ENCODE results near the gene G3BP2.
A peak's percentile ranks its signal among the peaks of the same experiment; 100 is the strongest.
"Not testable (repeated sequence)": the region's sequence is repeated elsewhere in the genome, so short reads cannot be mapped to it uniquely, and the experiment has no call there.

G3BP2 gene

GRCh38 chr4:75698162-75698962, 25.2 kb upstream of the G3BP2 start:
- H3K9me3 Mint-ChIP-seq: no peaks in the 10 kb centered on the region
- peak overlapping the region; percentile 95 for H3K27ac Mint-ChIP-seq
- peaks cover 20% of the 10 kb centered on the region for H3K4me1 Mint-ChIP-seq
- ATAC-seq (peak; percentile 91), DNase-seq (ENCODE audit: low spot score in 2 of 2) (peak in 1 of 2 donors; percentile 59)
- H3K36me3 Mint-ChIP-seq: peaks cover 6% of the 10 kb centered on the region
- H3K4me3 Mint-ChIP-seq: peak overlapping the region; percentile 65

GRCh38 chr4:75696581-75696980, 23.4 kb upstream of the G3BP2 start:
- peaks cover 6% of the 10 kb centered on the region for H3K36me3 Mint-ChIP-seq
- ATAC-seq: no peak
- H3K4me1 Mint-ChIP-seq: peaks cover 20% of the 10 kb centered on the region
- H3K9me3 Mint-ChIP-seq: no peaks in the 10 kb centered on the region
- no peak for DNase-seq (ENCODE audit: low spot score in 2 of 2)
- H3K27ac Mint-ChIP-seq: peak overlapping the region; percentile 16
- H3K4me3 Mint-ChIP-seq: no peak overlapping the region

DNA sequence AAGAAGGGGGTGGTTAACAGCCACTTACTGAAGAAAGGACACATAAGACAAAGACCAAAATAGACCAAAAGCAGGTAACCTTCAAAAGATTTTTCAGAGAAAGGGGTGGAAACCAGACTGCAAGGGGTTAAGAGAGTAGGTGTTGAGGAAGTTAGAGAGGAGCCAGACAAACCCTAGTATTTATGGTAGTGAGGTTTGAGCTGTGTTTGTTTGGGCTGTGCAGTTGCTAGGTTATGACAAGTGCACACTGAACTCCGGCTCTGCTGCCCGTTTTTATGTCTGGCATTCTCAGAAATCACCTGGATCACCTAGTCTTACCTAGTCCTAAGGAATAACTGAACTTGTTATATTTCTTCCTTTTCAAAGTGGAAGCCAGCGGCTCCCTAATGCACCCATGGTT, 22.9 kb upstream of the G3BP2 start:
- DNase-seq (ENCODE audit: low spot score in 2 of 2): no peak
- no peak for ATAC-seq
- no peak overlapping the region for H3K4me3 Mint-ChIP-seq
- peaks cover 20% of the 10 kb centered on the region for H3K4me1 Mint-ChIP-seq
- no peaks in the 10 kb centered on the region for H3K9me3 Mint-ChIP-seq
- peaks cover 6% of the 10 kb centered on the region for H3K36me3 Mint-ChIP-seq
- peak overlapping the region; percentile 16 for H3K27ac Mint-ChIP-seq

- H3K4me3 Mint-ChIP-seq; H3K36me3 Mint-ChIP-seq; ATAC-seq; H3K27ac Mint-ChIP-seq; DNase-seq (ENCODE audit: low spot score in 2 of 2); H3K9me3 Mint-ChIP-seq: not testable (repeated sequence)
- H3K4me1 Mint-ChIP-seq: peaks cover 11% of the 10 kb centered on the region
Observed at GRCh38 chr4:75692066-75692465, 18.9 kb upstream of the G3BP2 start.

DNA sequence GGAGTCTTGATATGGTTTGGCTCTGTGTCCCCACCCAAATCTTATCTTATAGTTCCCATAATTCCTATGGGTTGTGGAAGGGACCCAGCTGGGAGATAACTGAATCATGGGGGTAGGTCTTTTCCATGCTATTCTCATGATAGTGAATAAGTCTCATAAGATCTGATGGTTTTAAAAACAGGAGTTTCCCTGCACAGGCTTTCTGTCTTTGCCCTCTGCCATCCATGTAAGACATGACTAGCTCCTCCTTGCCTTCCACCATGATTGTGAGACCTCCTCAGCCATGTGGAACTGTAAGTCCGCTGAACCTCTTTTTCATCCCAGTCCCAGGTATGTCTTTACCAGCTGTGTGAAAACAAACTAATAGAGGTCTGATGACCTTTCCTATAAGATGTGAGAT, 13.9 kb upstream of the G3BP2 start:
- Mint-ChIP-seq H3K4me1 (peaks cover 38% of the 10 kb centered on the region), H3K4me3 (peak overlapping the region; percentile 1), H3K27ac (peak overlapping the region; percentile 32)
- H3K36me3 Mint-ChIP-seq; ATAC-seq; H3K9me3 Mint-ChIP-seq; DNase-seq (ENCODE audit: low spot score in 2 of 2): not testable (repeated sequence)

- H3K4me1 Mint-ChIP-seq: peaks cover 38% of the 10 kb centered on the region
- DNase-seq (ENCODE audit: low spot score in 2 of 2) (peak in 1 of 2 donors; percentile 56), ATAC-seq (peak; percentile 88)
- H3K4me3 Mint-ChIP-seq: peak overlapping the region; percentile 1
- H3K36me3 Mint-ChIP-seq: no peaks in the 10 kb centered on the region
- no peaks in the 10 kb centered on the region for H3K9me3 Mint-ChIP-seq
- H3K27ac Mint-ChIP-seq: no peak overlapping the region
Observed at GRCh38 chr4:75686346-75686745, 13.1 kb upstream of the G3BP2 start.

- H3K4me3 Mint-ChIP-seq: peak overlapping the region; percentile 1
- H3K9me3 Mint-ChIP-seq: no peaks in the 10 kb centered on the region
- DNase-seq (ENCODE audit: low spot score in 2 of 2) (no peak), ATAC-seq (no peak)
- no peak overlapping the region for H3K27ac Mint-ChIP-seq
- H3K4me1 Mint-ChIP-seq: peaks cover 38% of the 10 kb centered on the region
- no peaks in the 10 kb centered on the region for H3K36me3 Mint-ChIP-seq
Observed at GRCh38 chr4:75685546-75686189, 12.5 kb upstream of the G3BP2 start.

- no peak for ATAC-seq
- H3K36me3 Mint-ChIP-seq: no peaks in the 10 kb centered on the region
- H3K27ac Mint-ChIP-seq: peak overlapping the region; percentile 52
- no peak for DNase-seq (ENCODE audit: low spot score in 2 of 2)
- H3K9me3 Mint-ChIP-seq: no peaks in the 10 kb centered on the region
- H3K4me3 Mint-ChIP-seq: peak overlapping the region; percentile 61
- H3K4me1 Mint-ChIP-seq: peaks cover 37% of the 10 kb centered on the region
Observed at GRCh38 chr4:75683482-75684155, 10.4 kb upstream of the G3BP2 start.

DNA sequence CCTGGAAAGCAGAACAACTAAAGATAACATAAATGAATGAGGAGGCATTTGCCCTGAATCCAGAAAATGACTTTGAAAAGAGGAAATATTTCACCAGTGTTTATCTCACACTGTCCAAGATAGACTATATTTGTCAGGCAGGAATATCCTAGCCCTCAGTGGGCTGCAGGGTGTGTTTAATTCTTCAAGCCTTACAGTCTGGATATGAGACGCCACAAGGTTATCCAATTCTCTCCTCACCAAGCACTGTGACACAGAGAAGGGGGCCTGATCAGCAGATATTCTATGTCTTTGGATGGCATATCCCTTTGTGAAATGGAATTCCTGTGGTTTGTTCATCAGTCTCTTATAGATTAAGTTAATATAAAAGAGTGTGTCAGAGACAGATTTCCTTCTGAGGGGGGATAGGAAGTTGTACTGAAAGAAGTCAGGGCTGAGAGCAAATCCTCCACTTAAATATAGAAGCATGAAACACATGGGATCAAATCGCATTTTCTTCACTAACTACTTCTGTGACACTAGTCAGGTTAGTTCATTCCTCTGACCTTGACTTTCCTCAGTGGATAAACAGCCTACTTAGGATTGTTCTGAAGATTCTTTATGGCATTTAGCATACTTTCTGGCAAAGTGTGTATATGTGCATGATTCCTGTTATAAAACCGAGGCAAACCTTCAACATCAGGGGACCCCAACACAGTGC, 6.8 kb upstream of the G3BP2 start:
- DNase-seq (ENCODE audit: low spot score in 2 of 2): no peak
- Mint-ChIP-seq H3K9me3 (no peaks in the 10 kb centered on the region), H3K27ac (no peak overlapping the region), H3K36me3 (no peaks in the 10 kb centered on the region), H3K4me1 (peaks cover 16% of the 10 kb centered on the region), H3K4me3 (no peak overlapping the region)
- no peak for ATAC-seq

DNA sequence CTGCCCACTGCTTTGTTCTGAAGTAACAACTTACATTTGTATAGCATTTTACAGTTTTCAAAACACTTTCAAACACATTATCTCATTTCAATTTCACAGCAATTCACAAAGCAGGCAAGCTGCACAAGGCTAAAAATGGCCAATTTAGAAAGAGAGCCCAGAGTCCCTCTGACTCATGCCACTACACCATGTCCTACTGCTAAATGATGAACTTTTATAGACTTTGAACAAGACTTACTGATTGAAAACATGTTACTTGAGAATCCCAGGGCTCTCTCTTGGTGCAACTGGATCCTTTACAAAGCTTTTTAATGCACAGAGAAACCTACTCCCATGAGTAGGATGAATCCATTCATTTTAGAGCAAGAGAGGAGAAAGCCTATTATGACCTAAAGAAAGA, 5.8 kb upstream of the G3BP2 start:
- Mint-ChIP-seq H3K4me1 (peaks cover 19% of the 10 kb centered on the region), H3K9me3 (no peaks in the 10 kb centered on the region), H3K4me3 (no peak overlapping the region), H3K27ac (no peak overlapping the region), H3K36me3 (no peaks in the 10 kb centered on the region)
- DNase-seq (ENCODE audit: low spot score in 2 of 2) (no peak), ATAC-seq (no peak)

DNA sequence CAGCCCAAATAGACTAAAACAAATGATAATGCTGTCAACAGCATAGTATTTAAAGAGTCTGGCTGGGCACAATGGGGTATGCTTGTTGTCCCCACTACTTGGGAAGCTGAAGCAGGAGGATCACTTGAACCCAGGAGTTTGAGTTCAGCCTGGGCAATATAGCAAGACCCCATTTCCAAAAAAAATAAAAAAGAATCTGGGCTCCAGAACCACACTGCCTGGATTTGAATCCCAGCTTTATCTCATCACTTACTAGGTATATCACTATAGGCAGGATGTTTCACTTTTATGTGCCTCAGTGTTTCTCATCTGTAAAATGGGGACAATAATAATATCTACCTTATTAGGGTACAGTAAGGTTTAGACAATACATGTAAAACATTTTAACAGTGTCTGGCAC, 5.3 kb upstream of the G3BP2 start:
- H3K4me1 Mint-ChIP-seq: peaks cover 20% of the 10 kb centered on the region
- peaks cover 1% of the 10 kb centered on the region for H3K36me3 Mint-ChIP-seq
- no peaks in the 10 kb centered on the region for H3K9me3 Mint-ChIP-seq
- no peak overlapping the region for H3K4me3 Mint-ChIP-seq
- no peak overlapping the region for H3K27ac Mint-ChIP-seq
- no peak for ATAC-seq
- no peak for DNase-seq (ENCODE audit: low spot score in 2 of 2)

GRCh38 chr4:75675004-75675531, 1.9 kb upstream of the G3BP2 start:
- Mint-ChIP-seq H3K9me3 (no peaks in the 10 kb centered on the region), H3K4me1 (peaks cover 26% of the 10 kb centered on the region)
- no peak for DNase-seq (ENCODE audit: low spot score in 2 of 2)

GRCh38 chr4:75673959-75674328, 733 bp upstream of the G3BP2 start:
- Mint-ChIP-seq H3K36me3 (peaks cover 43% of the 10 kb centered on the region), H3K27ac (peak overlapping the region; percentile 100), H3K4me3 (peak overlapping the region; percentile 100), H3K9me3 (no peaks in the 10 kb centered on the region), H3K4me1 (peaks cover 35% of the 10 kb centered on the region)
- ATAC-seq (no peak), DNase-seq (ENCODE audit: low spot score in 2 of 2) (no peak)

More at GRCh38 chr4:75675004-75675531, 1.9 kb upstream of the G3BP2 start:
- Mint-ChIP-seq H3K27ac (no peak overlapping the region), H3K4me3 (no peak overlapping the region), H3K36me3 (peaks cover 35% of the 10 kb centered on the region)
- ATAC-seq: no peak

- peak; percentile 68 to 92 for DNase-seq (ENCODE audit: low spot score in 2 of 2)
- Mint-ChIP-seq H3K36me3 (peaks cover 49% of the 10 kb centered on the region), H3K4me1 (peaks cover 49% of the 10 kb centered on the region), H3K27ac (peak overlapping the region; percentile 100), H3K9me3 (no peaks in the 10 kb centered on the region), H3K4me3 (peak overlapping the region; percentile 100)
- peak; percentile 47 for ATAC-seq
Observed at GRCh38 chr4:75672461-75673026, 667 bp downstream of the G3BP2 start.

Measured in stimulated activated effector memory CD8-positive, alpha-beta T cell treated with anti-CD3 and anti-CD28 coated beads, Interleukin-12 subunit alpha, Interleukin-12 subunit beta, amount 100 ng/mL, for 72 hours (primary cell).